ENCODE data around the gene CCDC102A.

CCDC102A gene

DNA sequence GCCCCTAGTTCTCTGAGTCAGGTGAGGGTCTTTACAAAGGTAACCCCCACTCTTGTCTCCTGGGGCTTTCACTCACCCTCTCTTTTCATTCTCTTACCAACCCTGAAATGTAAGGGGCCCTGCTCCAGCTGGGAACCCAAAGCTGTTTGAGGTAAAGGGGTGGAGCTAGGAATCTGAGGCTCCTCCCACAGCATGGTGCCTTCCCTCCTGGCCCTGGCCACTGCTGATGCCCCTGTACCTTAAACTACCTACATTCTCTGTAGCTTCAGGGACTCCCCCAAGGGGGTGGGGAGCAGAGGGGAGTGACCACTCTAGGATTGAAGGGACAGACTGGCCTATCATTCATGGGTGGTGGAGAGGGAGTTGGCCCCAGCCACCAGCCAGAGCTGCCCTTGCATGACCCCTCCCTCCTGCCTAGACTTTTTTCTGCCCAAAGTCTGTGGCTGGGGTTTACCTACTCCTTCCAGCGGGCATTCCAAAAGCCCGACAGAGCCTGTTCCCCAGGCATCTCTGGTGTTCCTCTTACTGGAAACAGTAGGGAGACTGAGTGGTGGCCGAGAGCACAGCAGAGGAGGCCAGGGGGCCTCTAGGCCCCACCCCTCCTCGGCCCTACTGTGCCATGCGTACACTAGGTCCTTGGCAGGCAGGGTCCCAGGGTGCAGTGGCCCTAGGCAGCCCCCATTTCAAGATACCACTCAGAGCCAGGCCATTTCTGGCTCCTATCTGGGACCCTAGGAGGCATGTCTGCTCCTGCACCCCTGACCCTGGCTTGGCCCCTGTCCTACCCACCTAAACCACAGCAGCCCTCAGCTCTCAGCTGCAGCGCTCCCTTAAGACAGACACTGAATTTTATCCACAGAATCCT lies 59.6 kb downstream of the CCDC102A start:
- no peak for DNase-seq

- peak; percentile 52 for DNase-seq
Measured at GRCh38 chr16:57475711-57476339, 60.5 kb downstream of the CCDC102A start.

- no peak for DNase-seq
Measured at GRCh38 chr16:57474671-57475661, 61.4 kb downstream of the CCDC102A start.

DNA sequence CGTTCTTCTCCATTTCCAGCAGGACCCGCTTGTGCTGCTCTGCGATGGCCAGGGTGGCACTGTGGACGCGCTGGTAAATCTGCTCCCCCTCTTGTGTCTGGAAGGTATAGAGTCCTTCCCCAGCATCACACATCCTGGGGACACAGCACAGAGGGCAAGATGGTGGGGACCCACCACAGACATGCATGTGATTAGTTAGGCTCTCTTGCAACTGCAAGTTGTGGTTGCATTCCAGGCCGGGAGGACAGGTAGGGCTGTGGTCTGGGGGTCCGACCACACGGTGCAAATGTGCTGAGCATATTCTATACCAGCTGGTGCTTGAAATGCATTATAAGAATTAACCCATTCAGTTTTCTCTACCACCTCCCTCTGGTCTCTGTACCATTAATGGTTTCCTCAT lies 62.5 kb downstream of the CCDC102A start:
- DNase-seq: no peak

GRCh38 chr16:57473176-57473840 lies 63.1 kb downstream of the CCDC102A start:
- DNase-seq: no peak

DNA sequence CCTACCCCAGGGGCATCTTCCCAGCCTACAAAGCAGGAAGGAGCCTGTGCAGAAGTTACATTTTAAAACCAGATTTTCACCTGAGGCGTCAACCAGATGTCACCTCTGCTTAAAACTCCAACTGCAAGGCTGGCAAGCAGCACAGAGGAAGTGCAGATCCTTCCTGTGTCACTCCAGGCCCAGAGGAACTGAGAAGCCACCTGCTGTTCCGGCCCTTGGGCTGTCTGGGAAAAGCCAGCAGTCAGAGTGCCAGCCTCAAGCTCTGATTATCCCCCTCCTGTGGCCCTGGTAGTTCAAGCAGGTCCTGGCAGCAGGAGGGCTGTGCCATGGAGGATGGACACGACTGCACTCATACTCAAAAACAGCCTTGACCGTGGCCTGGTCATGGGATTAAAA lies 63.7 kb downstream of the CCDC102A start:
- no peak for DNase-seq

DNA sequence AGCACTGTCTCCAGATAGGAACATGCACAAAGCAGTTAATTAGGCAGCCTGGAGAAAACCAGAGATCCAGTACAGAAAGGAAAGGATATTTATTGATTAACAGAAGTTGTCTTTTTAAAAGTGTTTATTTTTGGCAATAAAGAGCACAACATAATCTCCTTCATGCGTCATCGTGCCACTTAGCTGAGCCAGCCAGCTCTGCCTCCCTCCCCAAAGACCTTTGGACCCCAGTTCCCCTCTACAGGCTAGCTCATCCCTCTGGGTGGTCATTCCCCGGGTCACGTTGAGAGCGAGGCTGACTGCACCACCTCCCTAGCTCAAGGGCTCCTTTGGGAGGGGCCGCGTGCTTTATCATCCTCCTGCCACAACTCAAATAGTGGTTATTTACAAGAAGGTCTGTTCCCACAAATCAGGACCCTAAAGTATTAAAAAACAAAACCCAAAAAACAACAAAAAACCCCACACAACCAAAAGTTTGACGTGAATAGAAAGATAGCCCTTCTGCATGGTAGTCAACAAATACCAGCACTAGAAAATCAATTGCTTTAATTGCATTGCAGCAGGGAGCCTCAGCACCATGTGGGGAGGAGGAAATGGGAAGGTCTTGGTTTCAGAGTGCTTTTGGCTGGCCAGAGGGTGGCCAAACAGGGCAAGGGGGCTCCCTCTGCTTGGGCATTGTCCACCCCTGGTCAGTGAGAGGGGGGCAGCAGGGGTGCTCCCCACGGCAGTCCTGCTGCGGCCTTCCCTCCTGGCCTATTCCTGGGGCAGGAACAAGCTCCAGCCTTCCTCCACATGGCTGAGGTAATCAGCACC lies 64.3 kb downstream of the CCDC102A start:
- no peak for DNase-seq

GRCh38 chr16:57471209-57471608 lies 65.2 kb downstream of the CCDC102A start:
- DNase-seq: no peak

DNA sequence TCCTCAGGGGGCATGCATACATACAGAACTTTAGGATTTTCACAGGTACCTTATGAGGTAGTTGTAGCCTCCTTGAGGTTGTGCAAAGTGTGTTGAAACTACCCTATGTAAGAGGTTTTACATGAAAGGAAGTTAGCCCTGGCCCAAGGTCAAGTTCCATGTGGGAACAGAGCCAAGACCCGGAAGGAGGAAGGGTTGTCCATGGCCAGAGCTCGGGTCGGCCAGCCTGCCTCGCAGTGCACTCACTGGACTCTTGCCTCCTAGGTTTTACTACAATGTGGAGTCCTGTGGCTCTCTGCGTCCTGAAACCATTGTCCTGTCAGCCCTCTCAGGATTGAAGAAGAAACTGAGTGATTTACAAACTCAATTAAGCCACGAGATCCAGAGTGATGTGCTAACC lies 65.7 kb downstream of the CCDC102A start:
- DNase-seq: no peak

GRCh38 chr16:57469917-57470470 lies 66.4 kb downstream of the CCDC102A start:
- DNase-seq: no peak

DNA sequence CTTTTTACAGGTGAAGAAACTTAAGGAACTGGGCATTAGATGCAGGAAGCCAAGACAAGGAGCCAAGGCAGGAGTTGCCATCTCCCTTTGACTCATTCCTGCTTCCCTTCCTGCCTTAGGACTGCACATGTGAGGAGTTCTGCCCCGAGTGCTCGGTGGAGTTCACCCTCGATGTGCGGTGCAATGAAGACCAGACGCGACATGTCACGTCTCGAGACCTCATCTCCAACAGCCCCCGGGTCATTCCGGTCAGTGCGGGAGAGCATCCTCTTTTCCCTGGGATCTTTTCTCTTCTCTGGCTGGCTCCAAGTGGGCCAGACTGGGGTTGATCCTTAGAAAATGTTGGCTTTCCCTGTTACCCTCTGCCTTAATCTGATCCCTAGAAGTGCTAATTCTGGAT lies 67.3 kb downstream of the CCDC102A start:
- DNase-seq: no peak

DNA sequence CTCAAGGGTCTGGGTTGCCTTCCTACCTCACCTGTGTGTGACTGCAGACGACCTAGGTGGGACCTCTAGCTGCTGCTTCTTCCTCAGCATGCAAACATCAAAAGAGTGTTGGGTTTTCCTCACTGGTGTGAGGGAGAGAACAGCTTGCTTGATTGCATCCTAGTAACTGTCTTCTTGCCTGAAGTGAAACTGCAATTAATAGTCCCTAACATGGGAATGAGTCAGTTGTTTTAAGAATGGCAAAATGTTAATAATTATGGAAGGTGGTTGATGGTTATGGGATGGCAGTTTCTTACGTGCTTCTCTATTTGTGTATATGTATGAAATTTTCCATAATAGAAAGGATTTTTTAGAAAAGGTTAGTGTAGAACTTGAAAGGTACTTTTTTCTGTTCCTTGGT lies 68.0 kb downstream of the CCDC102A start:
- no peak for DNase-seq

GRCh38 chr16:57464523-57464922 lies 71.8 kb downstream of the CCDC102A start:
- no peak for DNase-seq

DNA sequence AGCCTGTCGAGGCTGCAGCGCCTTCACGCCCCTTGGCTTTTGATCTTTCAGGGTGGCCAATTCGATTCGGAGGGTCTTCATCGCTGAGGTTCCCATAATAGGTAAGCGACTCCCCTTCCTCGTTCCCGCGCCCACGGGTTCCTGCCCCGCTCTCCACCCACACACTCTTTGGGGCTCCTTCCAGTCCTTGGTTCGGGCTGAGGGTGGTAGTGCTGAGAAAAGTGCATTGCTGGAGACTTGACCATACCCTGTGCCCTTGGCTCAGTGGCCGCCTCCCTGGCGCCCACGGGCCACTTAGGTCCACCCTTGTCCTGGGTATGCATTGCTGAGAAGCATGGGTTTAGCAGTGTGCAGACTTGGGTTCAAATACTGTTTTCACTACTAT lies 73.4 kb downstream of the CCDC102A start:
- no peak for DNase-seq

DNA sequence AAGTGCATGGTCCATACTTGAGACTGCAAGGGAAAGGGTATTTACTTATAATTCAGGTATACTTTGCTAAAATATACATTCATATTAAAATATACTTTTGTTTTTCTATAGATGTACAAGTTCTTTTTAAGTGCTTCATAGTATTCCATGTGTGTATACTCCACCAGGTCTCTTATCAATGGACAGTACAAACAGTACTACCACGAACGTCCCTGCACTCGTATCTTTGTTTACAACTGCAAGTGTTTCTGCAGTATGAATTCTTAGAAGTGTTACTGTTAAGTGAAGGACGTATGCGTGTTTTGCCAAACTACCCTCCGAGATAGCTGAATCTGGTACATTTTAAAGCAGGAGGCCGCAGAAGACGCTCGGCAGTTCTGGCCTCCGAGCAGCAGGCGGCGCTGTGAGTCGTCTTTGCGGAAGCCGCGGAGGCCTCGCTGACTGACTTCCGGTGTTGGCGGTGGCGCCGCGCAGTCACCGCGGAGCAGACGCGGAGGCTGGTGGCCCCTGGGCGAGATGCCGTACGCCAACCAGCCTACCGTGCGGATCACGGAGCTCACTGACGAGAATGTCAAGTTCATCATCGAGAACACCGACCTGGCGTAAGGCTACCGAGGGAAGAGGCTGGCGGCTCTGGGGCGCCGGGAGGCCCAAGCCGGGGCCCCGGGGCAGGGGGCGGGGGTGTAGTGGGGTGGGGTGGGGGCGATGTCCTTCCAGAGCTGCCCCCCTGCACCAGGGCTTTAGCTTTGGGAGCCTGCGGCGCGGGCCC lies 74.0 kb downstream of the CCDC102A start, which contains the start of gene POLR2C:
Gene POLR2C (plus strand): TSS at position 471 of the 769 bp plus-strand sequence. CDS start 46 bp downstream, at position 517.
- peak; percentile 93 for DNase-seq
